AG20443 (cell line): ENCODE results near the gene RAI1.

Experiments used
- DNase-seq: peaks from one replicate; pipeline ENCODE4 v3.0.0; 2012; ENCODE audit warnings: low spot score, mixed read lengths

The RAI1 gene

GRCh38 chr17:17719199-17719940 lies 38.1 kb downstream of the RAI1 start:
- DNase-seq = no peak

- no peak for DNase-seq
Measured at GRCh38 chr17:17719966-17720543, 38.8 kb downstream of the RAI1 start.

GRCh38 chr17:17721140-17721668 lies 39.9 kb downstream of the RAI1 start:
- no peak for DNase-seq

DNA sequence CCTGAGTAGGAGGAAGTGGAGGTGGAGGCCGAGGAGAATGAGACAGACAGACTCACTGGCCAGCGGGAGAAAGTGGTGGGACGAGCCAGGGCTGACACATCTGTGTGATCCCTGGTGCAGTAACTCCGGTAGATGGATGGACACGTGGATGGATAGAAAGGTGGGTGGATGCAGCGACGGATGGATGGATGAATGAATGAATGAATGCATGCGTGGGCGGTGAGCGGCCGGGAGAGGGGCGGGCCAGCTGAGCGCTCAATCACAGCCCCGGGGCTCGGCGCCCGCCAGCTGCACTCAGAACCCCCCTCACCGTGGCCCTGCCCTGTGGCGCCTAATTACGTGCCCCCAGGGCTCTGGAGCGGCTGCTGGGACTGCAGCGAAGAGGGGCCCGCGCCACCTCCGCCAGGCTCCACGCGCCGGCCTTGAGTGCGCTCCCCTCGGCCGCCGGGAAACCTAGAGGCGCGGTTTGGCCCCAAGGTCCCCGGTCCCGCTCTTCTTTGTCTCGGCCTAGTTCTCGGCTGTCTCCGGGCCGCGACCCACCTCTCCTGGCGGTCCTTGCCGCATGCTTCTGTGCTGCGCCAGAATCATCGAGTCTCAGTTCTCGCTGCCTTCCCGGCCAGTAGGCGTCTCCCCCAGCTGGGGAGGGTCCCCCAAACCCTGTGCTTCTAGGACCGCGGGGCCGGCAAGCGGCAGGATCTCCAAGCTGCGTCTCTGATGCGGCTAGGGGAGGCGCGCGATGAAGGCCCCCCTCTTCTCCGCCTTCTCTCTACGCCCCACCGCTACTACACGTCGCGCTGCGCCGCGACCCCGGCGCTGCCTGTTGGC lies 41.0 kb downstream of the RAI1 start:
- peak; percentile 34 for DNase-seq

DNA sequence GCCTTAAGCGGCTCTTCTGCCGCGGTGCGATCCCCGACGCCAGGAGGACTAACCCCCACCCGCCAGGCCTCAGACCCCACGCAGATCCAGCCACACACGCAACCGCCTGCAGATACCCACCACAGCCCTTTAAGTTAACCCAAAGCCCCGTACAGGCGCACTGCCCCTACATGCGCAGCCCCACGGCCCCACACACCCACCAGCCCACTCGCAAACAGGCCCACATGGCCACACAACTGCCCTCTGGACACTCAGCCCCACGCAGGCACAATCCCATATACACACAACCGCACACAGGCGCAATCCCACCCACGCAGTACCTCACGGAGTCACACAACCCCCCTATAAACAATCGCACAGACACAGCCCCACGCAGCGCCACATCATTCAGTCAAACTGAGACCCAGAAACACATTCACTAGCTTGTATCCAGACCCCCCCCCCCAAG lies 41.7 kb downstream of the RAI1 start:
- no peak for DNase-seq

GRCh38 chr17:17723354-17724261 lies 42.4 kb downstream of the RAI1 start:
- peak; percentile 87 for DNase-seq

- peak; percentile 49 for DNase-seq
Measured at GRCh38 chr17:17724307-17725010, 43.2 kb downstream of the RAI1 start.

- DNase-seq = no peak
Measured at GRCh38 chr17:17725011-17725751, 43.9 kb downstream of the RAI1 start.

DNA sequence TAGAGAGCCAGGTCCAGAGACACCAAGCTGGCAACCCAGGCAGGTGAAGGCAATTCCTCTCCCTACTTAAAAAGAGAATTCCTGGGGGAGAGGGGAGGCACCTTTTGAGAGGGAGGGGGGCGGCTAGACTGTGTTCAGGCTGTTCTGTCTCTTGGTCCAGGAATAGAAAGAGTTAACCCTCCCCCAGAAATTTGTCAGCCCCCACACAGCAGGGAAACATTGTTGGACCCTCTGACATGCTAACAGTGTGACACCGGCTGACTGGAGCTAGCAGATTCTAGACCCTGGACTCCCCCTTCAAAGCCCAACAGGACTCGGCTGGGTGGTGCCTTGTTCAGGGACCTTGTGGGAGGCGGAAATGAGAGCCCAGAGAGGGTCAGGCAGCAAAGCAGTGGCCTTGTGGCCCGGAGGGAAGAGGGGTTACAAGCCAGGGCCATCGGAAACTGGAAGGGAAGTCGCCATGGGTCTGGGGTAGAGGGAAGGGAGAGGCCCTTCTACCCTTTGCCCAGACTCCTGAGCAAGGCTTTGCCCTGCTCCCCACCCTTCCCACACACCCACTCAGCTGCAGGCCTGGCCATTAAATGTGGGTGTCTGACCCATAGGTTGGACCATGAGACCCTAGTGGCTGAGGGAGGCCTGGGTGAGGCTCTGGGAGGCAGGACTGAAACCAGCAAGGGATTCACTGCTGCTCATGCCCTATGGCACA lies 44.6 kb downstream of the RAI1 start:
- no peak for DNase-seq

DNA sequence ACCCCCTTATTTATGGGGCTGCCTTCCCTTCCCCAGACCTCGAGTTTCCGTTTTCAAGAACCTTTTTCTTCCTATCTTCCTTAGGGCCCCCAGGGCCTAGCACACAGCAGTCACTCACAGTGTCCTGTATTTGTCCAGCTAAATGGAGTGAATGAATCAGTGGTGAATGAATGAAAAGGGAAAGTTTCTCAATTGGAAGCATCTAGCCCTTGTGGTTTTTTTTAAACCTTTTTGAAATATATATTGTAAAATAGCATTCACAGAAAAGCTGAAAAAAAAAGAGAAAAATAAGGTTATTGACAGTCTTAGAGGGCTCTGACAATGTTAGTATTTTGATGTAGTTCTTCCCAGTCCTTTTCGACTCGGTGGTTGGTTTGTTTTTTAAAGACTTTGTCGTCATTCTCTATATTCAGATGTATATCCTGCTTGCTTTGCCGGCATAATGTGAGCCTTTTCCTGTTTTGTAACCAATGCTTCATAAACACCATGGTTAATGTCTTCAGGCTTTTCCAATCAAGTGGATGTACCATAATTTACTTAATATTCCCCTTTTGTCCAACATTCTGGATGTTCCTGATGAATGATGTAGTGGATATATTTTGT lies 45.3 kb downstream of the RAI1 start:
- DNase-seq = no peak

DNA sequence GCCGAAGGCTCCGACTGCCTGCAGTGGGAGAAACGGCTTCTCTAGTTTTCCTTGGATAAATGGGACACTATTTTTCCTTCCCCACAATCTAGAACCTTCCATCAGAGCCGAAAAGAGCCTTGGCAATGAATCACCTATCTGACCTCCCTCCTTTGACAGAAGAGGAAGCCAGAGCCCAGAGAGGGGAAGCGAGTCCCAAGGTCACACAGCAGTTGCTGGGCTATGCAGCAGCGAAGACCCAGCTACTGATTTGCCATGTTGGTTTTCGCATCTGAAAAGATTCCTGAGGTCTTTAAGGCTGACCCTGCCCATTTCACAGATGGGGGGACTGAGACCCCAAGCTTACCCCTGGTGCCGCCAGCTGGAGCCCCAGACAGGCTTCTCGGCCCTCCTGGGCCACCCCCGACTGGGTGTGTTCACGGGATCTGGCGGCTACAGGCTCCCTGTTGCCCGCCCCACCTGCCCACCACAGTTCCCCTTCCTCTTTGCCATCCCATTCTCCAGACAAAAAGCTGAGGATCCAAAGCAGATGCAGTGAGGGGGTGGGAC lies 45.9 kb downstream of the RAI1 start:
- DNase-seq = no peak

DNA sequence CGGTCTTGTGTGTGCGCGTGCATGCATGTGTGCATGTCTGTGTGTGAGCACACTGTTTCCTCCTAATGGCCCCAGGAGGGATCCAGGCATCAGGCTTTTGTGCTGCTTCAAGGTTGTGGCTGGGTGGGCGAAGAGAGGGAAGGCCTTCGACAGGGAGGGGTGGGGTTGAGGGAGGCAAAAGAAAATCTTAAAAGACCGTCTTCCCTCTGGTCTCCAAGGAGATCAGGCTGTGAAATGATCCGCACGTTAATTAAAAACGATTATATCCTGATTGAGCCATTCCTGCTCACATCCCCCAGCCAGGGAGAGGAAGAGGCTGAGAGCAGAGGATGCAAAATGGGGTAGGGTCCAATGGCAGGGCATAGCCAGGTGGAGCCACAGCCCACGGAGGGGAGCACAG lies 46.9 kb downstream of the RAI1 start:
- no peak for DNase-seq

DNA sequence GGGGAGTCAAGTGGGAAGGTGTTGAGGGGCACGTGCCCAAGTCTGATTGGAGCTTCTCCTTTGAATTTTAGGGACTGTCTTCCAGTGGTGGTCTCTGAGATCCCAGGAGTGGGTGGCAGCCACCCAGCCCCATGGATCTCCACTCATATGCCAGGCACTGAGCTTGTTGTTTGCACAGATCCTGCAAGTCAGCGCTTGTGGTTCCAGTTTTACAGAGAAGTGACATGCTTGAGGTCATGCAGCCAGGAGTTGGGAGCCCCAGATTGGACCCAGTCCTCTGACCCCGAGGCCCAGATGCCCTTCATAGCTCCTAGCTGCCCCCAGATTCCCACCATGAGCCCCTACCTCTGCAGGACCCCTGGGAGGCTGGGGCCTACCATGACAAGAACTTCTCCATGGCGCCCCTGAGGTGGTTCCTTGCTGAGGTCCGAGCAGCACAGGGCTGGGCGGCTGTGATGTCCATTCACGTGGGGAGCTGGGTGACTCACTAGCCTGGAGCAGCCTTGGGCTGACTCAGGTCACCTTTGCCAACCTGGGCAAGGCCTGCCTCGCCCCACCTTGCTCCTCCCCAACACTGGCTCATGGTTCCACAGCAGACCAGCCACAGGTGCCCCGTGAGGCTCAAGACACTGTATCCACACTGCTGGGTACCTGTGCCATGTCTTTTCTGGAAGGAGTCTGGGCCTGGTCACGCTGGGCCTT lies 47.4 kb downstream of the RAI1 start:
- DNase-seq = no peak

- no peak for DNase-seq
Measured at GRCh38 chr17:17729620-17730249, 48.5 kb downstream of the RAI1 start.

GRCh38 chr17:17730250-17730935 lies 49.1 kb downstream of the RAI1 start:
- no peak for DNase-seq

DNA sequence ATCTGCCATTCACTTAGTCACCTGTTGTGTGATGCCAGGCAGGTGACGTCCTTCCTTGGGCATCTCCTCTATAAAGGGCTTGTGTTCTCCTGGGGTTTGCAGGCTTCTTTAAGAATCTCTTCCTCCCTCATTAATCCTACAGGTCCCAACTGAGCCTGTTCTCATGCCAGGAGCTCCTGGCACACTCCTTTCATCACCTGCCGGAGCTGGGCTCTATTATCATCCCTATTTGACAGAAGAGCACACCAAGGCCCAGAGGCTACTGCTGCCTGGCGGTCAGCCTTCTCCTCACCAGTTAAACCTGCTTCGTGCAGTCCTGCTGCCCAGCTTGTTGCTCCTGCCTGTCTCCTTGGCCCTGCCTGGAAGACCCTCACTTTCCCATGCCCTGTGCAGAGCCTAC lies 51.2 kb downstream of the RAI1 start:
- no peak for DNase-seq
